Motor neuron (in vitro differentiated cells): ENCODE data around the gene NTNG1. TPM values are rescaled to one million over a fixed set of nuclear protein-coding genes. Genes with fewer than 3 reads are reported as not detected.
A peak's percentile ranks its signal among the peaks of the same experiment; 100 is the strongest.

Experiments used
- ATAC-seq, 8 experiments: fragments of 200-7000 bp; cut with Tn5 transposase; replicated peaks in 6 of 8; 2 replicates each; pipeline ENCODE4 v1.8.0; 2021; ENCODE audit warnings: mild to moderate bottlenecking in 8 of 8, moderate library complexity in 8 of 8
- H3K27ac ChIP-seq, 2 donors: fragments of 250-450 bp; sonication (Bioruptor Pico); 2 replicates each; pipeline ENCODE4 v1.9.0; 2021; ENCODE audit warnings: antibody characterized with exemption in 2 of 2, mild to moderate bottlenecking in 2 of 2, moderate library complexity in 1 of 2
- H3K4me1 ChIP-seq, 2 donors: fragments of 250-450 bp; sonication (Bioruptor Pico); replicated peaks in 1 of 2; 2 replicates each; pipeline ENCODE4 v1.6.1; 2021; ENCODE audit warnings: antibody characterized with exemption in 2 of 2, mild to moderate bottlenecking in 2 of 2, moderate library complexity in 1 of 2
- H3K4me3 ChIP-seq, 5 donors: fragments of 250-450 bp; sonication (Bioruptor Pico); 2 replicates each; pipeline ENCODE4 v1.9.0; 2021; ENCODE audit warnings: antibody characterized with exemption in 5 of 5, mild to moderate bottlenecking in 5 of 5, moderate library complexity in 4 of 5
- WGBS, 10 experiments: fragments of 450-650 bp; shearing (Covaris generic); methylation state at CpG; one replicate each; pipeline ENCODE4 v1.0.0; 2022; 5-methylcytosine and 5-hydroxymethylcytosine counted together
- in situ Hi-C, 9 experiments: fragments of 400-800 bp; cut with MboI; loops; one replicate each; pipeline ENCODE4 v1.15.0; 2021; ENCODE audit warnings: low sequenced_read_pairs in 9 of 9, low pct_unique_long_range_greater_than_20kb in 2 of 9; ENCODE audit not compliant: unreplicated experiment in 9 of 9
- total RNA-seq, 8 experiments: library from RNA; unstranded; fragments of 300-600 nt; gene quantifications; 2 replicates each; pipeline versions ENCODE4 v1.2.3 to v1.2.4, GENCODE V29; 2022

NTNG1 gene
- total RNA-seq, 8 experiments from 2014 or later, result 3.7 to 54.8 (median 18.5) TPM

GRCh38 chr1:107276247-107276646 lies 135.4 kb downstream of the NTNG1 start:
- in situ Hi-C loops, result loop anchor here in 2 of 9 experiments (25.0 kb wide), 2 partner anchors 261 to 461 kb away; no protein-coding TSS in a partner anchor
- Histone ChIP-seq H3K27ac (no peak overlapping the region), H3K4me1 (no peaks in the 10 kb centered on the region), H3K4me3 (no peak overlapping the region)
- 0 to 33% (median 11%) methylated on average over 1 of the region's 1 CpG; no CpG with 5 or more reads in 5 of the 10 experiments for WGBS, 10 experiments
- ATAC-seq, result no peak

- peak in 5 of 8 experiments; percentile 53 to 83 (median 72) for ATAC-seq
- H3K27ac ChIP-seq, result no peak overlapping the region
- no peaks in the 10 kb centered on the region for H3K4me1 ChIP-seq
- WGBS, 10 experiments, result 0 to 59% (median 20%) methylated on average over 1 to 4 of the region's 4 CpGs; no CpG with 5 or more reads in 1 of the 10 experiments
- in situ Hi-C loops, result loop anchor here in 2 of 9 experiments (25.0 kb wide), 2 partner anchors 260 to 460 kb away; no protein-coding TSS in a partner anchor
- H3K4me3 ChIP-seq, result no peak overlapping the region
These were observed 136.2 kb downstream of the NTNG1 start for GRCh38 chr1:107277022-107277421.

GRCh38 chr1:107286125-107286524 lies 145.3 kb downstream of the NTNG1 start:
- H3K27ac ChIP-seq, result no peak overlapping the region
- in situ Hi-C loops, result loop anchor here in 2 of 9 experiments (25.0 kb wide), 2 partner anchors 251 to 451 kb away; no protein-coding TSS in a partner anchor
- H3K4me1 ChIP-seq, result no peaks in the 10 kb centered on the region
- peak in 1 of 8 experiments; percentile 35 for ATAC-seq
- H3K4me3 ChIP-seq, result no peak overlapping the region
- 33 to 100% (median 93%) methylated on average over 1 to 4 of the region's 4 CpGs for WGBS, 10 experiments

- WGBS, 10 experiments, result 86 to 100% (median 97%) methylated on average over 1 to 5 of the region's 5 CpGs
- Histone ChIP-seq H3K4me1 (peaks cover 10 to 26% of the 10 kb centered on the region in 2 donors), H3K27ac (no peak overlapping the region), H3K4me3 (no peak overlapping the region)
- ATAC-seq, result no peak
- in situ Hi-C loops, result loop anchor here in 2 of 9 experiments (25.0 kb wide), 2 partner anchors 245 to 445 kb away; no protein-coding TSS in a partner anchor
These were observed 151.1 kb downstream of the NTNG1 start for GRCh38 chr1:107291987-107292386.

- peaks cover 10 to 26% of the 10 kb centered on the region in 2 donors for H3K4me1 ChIP-seq
- in situ Hi-C loops, result loop anchor here in 2 of 9 experiments (25.0 kb wide), 2 partner anchors 243 to 443 kb away; no protein-coding TSS in a partner anchor
- peak in 5 of 8 experiments; percentile 15 to 69 (median 45) for ATAC-seq
- no peak overlapping the region for H3K4me3 ChIP-seq
- H3K27ac ChIP-seq, result peak overlapping the region in 1 of 2 donors; percentile 63
- WGBS, 10 experiments, result 67 to 98% (median 86%) methylated on average over 3 to 6 of the region's 6 CpGs; no CpG with 5 or more reads in 4 of the 10 experiments
These were observed 153.2 kb downstream of the NTNG1 start for GRCh38 chr1:107293901-107294613.

- in situ Hi-C loops, result loop anchor here in 2 of 9 experiments (25.0 kb wide), 2 partner anchors 243 to 443 kb away; no protein-coding TSS in a partner anchor
- H3K4me3 ChIP-seq, result no peak overlapping the region
- H3K4me1 ChIP-seq, result peaks cover 10 to 26% of the 10 kb centered on the region in 2 donors
- 60 to 100% (median 89%) methylated on average over 1 of the region's 1 CpG; no CpG with 5 or more reads in 3 of the 10 experiments for WGBS, 10 experiments
- peak overlapping the region in 1 of 2 donors; percentile 80 for H3K27ac ChIP-seq
- peak in 5 of 8 experiments; percentile 82 to 94 (median 88) for ATAC-seq
These were observed 153.8 kb downstream of the NTNG1 start for GRCh38 chr1:107294686-107295085.

- in situ Hi-C loops, result loop anchor here in 2 of 9 experiments (25.0 kb wide), 2 partner anchors 240 to 440 kb away; no protein-coding TSS in a partner anchor
- H3K4me1 ChIP-seq, result peaks cover 10 to 32% of the 10 kb centered on the region in 2 donors
- ATAC-seq, result no peak
- 13 to 63% (median 25%) methylated on average over 1 of the region's 1 CpG; no CpG with 5 or more reads in 1 of the 10 experiments for WGBS, 10 experiments
- no peak overlapping the region for H3K4me3 ChIP-seq
- H3K27ac ChIP-seq, result no peak overlapping the region
These were observed 156.8 kb downstream of the NTNG1 start for GRCh38 chr1:107297681-107298080.

GRCh38 chr1:107298526-107298925 lies 157.7 kb downstream of the NTNG1 start:
- H3K27ac ChIP-seq, result no peak overlapping the region
- H3K4me3 ChIP-seq, result no peak overlapping the region
- peaks cover 10 to 32% of the 10 kb centered on the region in 2 donors for H3K4me1 ChIP-seq
- no peak for ATAC-seq
- in situ Hi-C loops, result loop anchor here in 2 of 9 experiments (25.0 kb wide), 2 partner anchors 239 to 439 kb away; no protein-coding TSS in a partner anchor
- WGBS, 10 experiments, result 10 to 80% (median 37%) methylated on average over 1 of the region's 1 CpG; no CpG with 5 or more reads in 4 of the 10 experiments

GRCh38 chr1:107299521-107299920 lies 158.7 kb downstream of the NTNG1 start:
- Histone ChIP-seq H3K27ac (no peak overlapping the region), H3K4me3 (no peak overlapping the region), H3K4me1 (peaks cover 6 to 24% of the 10 kb centered on the region in 2 donors)
- 52 to 100% (median 81%) methylated on average over 1 to 3 of the region's 3 CpGs; no CpG with 5 or more reads in 3 of the 10 experiments for WGBS, 10 experiments
- in situ Hi-C loops, result loop anchor here in 2 of 9 experiments (25.0 kb wide), 2 partner anchors 238 to 438 kb away; no protein-coding TSS in a partner anchor
- no peak for ATAC-seq

- in situ Hi-C loops, result no loop called here
- no peak overlapping the region for H3K27ac ChIP-seq
- peaks cover 0 to 3% of the 10 kb centered on the region in 2 donors for H3K4me1 ChIP-seq
- no peak overlapping the region for H3K4me3 ChIP-seq
- no peak for ATAC-seq
- WGBS, 10 experiments, result 50 to 86% (median 75%) methylated on average over 1 of the region's 1 CpG; no CpG with 5 or more reads in 2 of the 10 experiments
These were observed 169.1 kb downstream of the NTNG1 start for GRCh38 chr1:107309962-107310361.

GRCh38 chr1:107315652-107316051 lies 174.8 kb downstream of the NTNG1 start:
- H3K4me3 ChIP-seq, result no peak overlapping the region
- in situ Hi-C loops, result no loop called here
- H3K4me1 ChIP-seq, result peaks cover 0 to 2% of the 10 kb centered on the region in 2 donors
- 0 to 56% (median 38%) methylated on average over 1 of the region's 1 CpG; no CpG with 5 or more reads in 4 of the 10 experiments for WGBS, 10 experiments
- H3K27ac ChIP-seq, result no peak overlapping the region
- ATAC-seq, result no peak

- in situ Hi-C loops, result no loop called here
- Histone ChIP-seq H3K4me3 (no peak overlapping the region), H3K27ac (no peak overlapping the region), H3K4me1 (peaks cover 0 to 7% of the 10 kb centered on the region in 2 donors)
- ATAC-seq, result no peak
- 73 to 100% (median 90%) methylated on average over 1 to 2 of the region's 2 CpGs; no CpG with 5 or more reads in 2 of the 10 experiments for WGBS, 10 experiments
These were observed 178.1 kb downstream of the NTNG1 start for GRCh38 chr1:107318932-107319331.

GRCh38 chr1:107323784-107324183 lies 182.9 kb downstream of the NTNG1 start:
- 47 to 93% (median 72%) methylated on average over 2 to 3 of the region's 3 CpGs for WGBS, 10 experiments
- Histone ChIP-seq H3K27ac (no peak overlapping the region), H3K4me1 (peaks cover 2 to 21% of the 10 kb centered on the region in 2 donors), H3K4me3 (no peak overlapping the region)
- no peak for ATAC-seq
- in situ Hi-C loops, result no loop called here
